Thyroid gland (tissue), 4 donors: ENCODE data around the gene GNA15.

ENCODE experiments used
- CTCF ChIP-seq, 6 experiments: fragments of 200-600 bp in 3 of 6; fragments of 450-650 bp in 3 of 6; sonication (generic) in 3 of 6; IDR thresholded peaks; one replicate each; pipeline ENCODE4 v1.5.1; 2016 to 2019; ENCODE audit warnings: antibody characterized with exemption in 6 of 6, mild to moderate bottlenecking in 2 of 6, inconsistent platforms in 1 of 6, moderate library complexity in 1 of 6
- POLR2A ChIP-seq, 2 donors: fragments of 450-650 bp; IDR thresholded peaks; one replicate each; pipeline ENCODE4 v1.6.1; 2017; ENCODE audit warnings: antibody characterized with exemption in 2 of 2, mild to moderate bottlenecking in 2 of 2, moderate library complexity in 1 of 2

- TF ChIP-seq CTCF (IDR thresholded peaks at IDR 0.05) (peak in 3 of 6 experiments; percentile 42 to 57 (median 53)), POLR2A (IDR thresholded peaks at IDR 0.05) (no peak)
Measured at GRCh38 chr19:3129112-3129511, 6.7 kb upstream of the GNA15 start.
